NCI-H1092 treated with DMSO at 0.1 percent for 48 hours (cell line): ENCODE measurements around the gene ANP32D.
"Not testable (repeated sequence)": the region's sequence is repeated elsewhere in the genome, so short reads cannot be mapped to it uniquely, and the experiment has no call there.

ENCODE experiments used
- DNase-seq: peaks from one replicate; lab custom pipeline; 2025; lab: John Stamatoyannopoulos, UW

Gene ANP32D

GRCh38 chr12:48506836-48507235, 34.5 kb downstream of the ANP32D start:
- not testable (repeated sequence) for DNase-seq

- DNase-seq = no peak
These were observed 36.6 kb downstream of the ANP32D start for GRCh38 chr12:48508987-48509386.

- no peak for DNase-seq
These were observed 37.8 kb downstream of the ANP32D start for GRCh38 chr12:48510111-48510510.

- DNase-seq = no peak
These were observed 40.5 kb downstream of the ANP32D start for GRCh38 chr12:48512855-48513254.

- no peak for DNase-seq
These were observed 42.4 kb downstream of the ANP32D start for GRCh38 chr12:48514728-48515127.

- not testable (repeated sequence) for DNase-seq
These were observed 48.0 kb downstream of the ANP32D start for GRCh38 chr12:48520381-48520780.
